ENCODE measurements around the gene RIPK3. TPM values are rescaled to one million over a fixed set of nuclear protein-coding genes. Genes with fewer than 3 reads are reported as not detected.
A peak's percentile ranks its signal among the peaks of the same experiment; 100 is the strongest.

The RIPK3 gene
- total and polyA plus RNA-seq, 4 donors, result 1.0 to 2.9 (median 1.9) TPM

DNA sequence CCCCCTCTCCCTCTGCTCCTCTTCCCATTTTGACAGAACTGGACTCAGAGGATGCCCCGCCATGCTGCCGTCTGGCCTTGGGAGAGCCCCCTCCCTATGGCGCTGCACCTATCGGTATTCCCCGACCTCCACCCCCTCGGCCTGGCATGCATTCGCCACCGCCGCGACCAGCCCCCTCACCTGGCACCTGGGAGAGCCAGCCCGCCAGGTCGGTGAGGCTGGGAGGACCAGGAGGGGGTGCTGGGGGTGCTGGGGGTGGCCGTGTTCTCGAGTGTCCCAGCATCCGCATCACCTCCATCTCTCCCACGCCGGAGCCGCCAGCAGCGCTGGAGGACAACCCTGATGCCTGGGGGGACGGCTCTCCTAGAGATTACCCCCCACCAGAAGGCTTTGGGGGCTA, 29.7 kb upstream of the RIPK3 start (continued):
- TF ChIP-seq, protein P1, sequence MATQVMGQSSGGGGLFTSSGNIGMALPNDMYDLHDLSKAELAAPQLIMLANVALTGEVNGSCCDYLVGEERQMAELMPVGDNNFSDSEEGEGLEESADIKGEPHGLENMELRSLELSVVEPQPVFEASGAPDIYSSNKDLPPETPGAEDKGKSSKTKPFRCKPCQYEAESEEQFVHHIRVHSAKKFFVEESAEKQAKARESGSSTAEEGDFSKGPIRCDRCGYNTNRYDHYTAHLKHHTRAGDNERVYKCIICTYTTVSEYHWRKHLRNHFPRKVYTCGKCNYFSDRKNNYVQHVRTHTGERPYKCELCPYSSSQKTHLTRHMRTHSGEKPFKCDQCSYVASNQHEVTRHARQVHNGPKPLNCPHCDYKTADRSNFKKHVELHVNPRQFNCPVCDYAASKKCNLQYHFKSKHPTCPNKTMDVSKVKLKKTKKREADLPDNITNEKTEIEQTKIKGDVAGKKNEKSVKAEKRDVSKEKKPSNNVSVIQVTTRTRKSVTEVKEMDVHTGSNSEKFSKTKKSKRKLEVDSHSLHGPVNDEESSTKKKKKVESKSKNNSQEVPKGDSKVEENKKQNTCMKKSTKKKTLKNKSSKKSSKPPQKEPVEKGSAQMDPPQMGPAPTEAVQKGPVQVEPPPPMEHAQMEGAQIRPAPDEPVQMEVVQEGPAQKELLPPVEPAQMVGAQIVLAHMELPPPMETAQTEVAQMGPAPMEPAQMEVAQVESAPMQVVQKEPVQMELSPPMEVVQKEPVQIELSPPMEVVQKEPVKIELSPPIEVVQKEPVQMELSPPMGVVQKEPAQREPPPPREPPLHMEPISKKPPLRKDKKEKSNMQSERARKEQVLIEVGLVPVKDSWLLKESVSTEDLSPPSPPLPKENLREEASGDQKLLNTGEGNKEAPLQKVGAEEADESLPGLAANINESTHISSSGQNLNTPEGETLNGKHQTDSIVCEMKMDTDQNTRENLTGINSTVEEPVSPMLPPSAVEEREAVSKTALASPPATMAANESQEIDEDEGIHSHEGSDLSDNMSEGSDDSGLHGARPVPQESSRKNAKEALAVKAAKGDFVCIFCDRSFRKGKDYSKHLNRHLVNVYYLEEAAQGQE (IDR thresholded peaks at IDR 0.05), result no peak

DNA sequence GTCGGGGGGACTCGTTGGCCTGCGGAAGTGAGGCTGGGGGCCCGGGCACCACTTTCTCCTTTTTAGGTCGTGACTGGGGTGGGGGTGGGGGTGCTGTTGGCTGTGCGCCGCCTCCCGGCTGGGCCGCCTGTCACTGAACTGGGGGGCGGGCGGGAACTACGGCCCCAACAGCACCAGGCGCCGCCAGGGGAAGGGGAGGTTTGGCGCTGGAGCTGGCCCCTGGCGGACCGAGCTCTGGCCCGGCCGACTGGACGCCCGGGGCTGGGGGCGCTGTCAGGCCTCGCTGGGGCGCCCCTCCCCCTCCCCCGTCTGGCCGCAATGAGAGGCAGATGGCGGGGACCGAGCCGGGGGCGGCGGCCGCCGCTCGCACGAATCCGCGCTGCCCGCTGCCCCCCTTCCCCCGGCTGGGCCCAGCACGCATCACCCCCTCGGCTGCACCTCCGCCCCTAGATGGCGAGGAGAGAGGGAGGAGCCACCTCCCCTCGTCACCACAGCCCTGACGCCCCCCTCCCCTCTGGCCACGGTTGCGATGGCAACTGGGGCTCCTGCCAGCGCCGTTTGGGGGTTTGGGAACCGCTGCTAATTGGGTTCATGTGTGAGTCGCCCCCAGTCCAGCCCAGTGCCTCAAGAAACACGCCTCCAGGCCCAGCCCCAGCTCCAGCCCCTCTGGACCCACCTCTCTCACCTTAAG, 28.9 kb upstream of the RIPK3 start:
- H3K36me3 ChIP-seq (ENCODE audit: control insufficient read depth in 4 of 4, insufficient read depth in 3 of 4, low read depth in 1 of 4, low read length in 3 of 4), result no peaks in the 10 kb centered on the region
- TF ChIP-seq FOXA1 (IDR thresholded peaks at IDR 0.05) (no peak), RAD21 (IDR thresholded peaks at IDR 0.05) (no peak), JUND (IDR thresholded peaks at IDR 0.05) (no peak), SP1 (IDR thresholded peaks at IDR 0.05) (no peak), RXRA (IDR thresholded peaks at IDR 0.05) (no peak), HNF4G (IDR thresholded peaks at IDR 0.05) (no peak)
- TF ChIP-seq, protein P1 (IDR thresholded peaks at IDR 0.05), result no peak
- TF ChIP-seq, protein P2, sequence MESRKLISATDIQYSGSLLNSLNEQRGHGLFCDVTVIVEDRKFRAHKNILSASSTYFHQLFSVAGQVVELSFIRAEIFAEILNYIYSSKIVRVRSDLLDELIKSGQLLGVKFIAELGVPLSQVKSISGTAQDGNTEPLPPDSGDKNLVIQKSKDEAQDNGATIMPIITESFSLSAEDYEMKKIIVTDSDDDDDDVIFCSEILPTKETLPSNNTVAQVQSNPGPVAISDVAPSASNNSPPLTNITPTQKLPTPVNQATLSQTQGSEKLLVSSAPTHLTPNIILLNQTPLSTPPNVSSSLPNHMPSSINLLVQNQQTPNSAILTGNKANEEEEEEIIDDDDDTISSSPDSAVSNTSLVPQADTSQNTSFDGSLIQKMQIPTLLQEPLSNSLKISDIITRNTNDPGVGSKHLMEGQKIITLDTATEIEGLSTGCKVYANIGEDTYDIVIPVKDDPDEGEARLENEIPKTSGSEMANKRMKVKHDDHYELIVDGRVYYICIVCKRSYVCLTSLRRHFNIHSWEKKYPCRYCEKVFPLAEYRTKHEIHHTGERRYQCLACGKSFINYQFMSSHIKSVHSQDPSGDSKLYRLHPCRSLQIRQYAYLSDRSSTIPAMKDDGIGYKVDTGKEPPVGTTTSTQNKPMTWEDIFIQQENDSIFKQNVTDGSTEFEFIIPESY (IDR thresholded peaks at IDR 0.05), result no peak
- TF ChIP-seq, protein P3, sequence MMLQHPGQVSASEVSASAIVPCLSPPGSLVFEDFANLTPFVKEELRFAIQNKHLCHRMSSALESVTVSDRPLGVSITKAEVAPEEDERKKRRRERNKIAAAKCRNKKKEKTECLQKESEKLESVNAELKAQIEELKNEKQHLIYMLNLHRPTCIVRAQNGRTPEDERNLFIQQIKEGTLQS (IDR thresholded peaks at IDR 0.05), result no peak
- peaks cover 0 to 5% (median 3%) of the 10 kb centered on the region in 4 donors for H3K4me1 ChIP-seq (ENCODE audit: control insufficient read depth in 4 of 4, insufficient read depth in 4 of 4, low read length in 3 of 4)
- H3K9ac ChIP-seq (ENCODE audit: low read depth in 1 of 2, low read length in 2 of 2), result no peak overlapping the region
- H3K4me3 ChIP-seq (ENCODE audit: low read depth in 1 of 3, low read length in 3 of 3), result peak overlapping the region in 1 of 3 donors; percentile 28
- WGBS, result 16% methylated on average over 52 of the region's 52 CpGs
- DNase-seq (ENCODE audit: low spot score), result no peak
- peak overlapping the region; percentile 54 to 65 for H3K27ac ChIP-seq (ENCODE audit: low read depth in 1 of 2, low read length in 2 of 2)
- no peaks in the 10 kb centered on the region for H3K9me3 ChIP-seq (ENCODE audit: control insufficient read depth in 4 of 4, low read length in 3 of 4)
- H3K27me3 ChIP-seq (ENCODE audit: control insufficient read depth in 4 of 4, insufficient read depth in 4 of 4, low read length in 3 of 4), result peaks cover 0 to 5% (median 0%) of the 10 kb centered on the region in 4 donors

DNA sequence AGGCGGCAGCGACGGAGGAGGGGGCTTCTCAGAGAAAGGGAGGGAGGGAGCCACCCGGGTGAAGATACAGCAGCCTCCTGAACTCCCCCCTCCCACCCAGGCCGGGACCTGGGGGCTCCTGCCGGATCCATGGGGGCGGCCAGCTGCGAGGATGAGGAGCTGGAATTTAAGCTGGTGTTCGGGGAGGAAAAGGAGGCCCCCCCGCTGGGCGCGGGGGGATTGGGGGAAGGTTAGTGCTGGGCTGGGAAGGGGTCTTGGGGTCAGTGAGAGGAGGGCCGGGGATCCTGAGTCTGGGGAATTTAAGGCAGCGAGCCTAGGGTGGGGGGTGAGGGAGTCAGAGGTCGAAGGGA, 28.4 kb upstream of the RIPK3 start:
- Histone ChIP-seq H3K4me1 (ENCODE audit: control insufficient read depth in 4 of 4, insufficient read depth in 4 of 4, low read length in 3 of 4) (peaks cover 0 to 5% (median 3%) of the 10 kb centered on the region in 4 donors), H3K36me3 (ENCODE audit: control insufficient read depth in 4 of 4, insufficient read depth in 3 of 4, low read depth in 1 of 4, low read length in 3 of 4) (no peaks in the 10 kb centered on the region), H3K9me3 (ENCODE audit: control insufficient read depth in 4 of 4, low read length in 3 of 4) (no peaks in the 10 kb centered on the region), H3K27ac (ENCODE audit: low read depth in 1 of 2, low read length in 2 of 2) (peak overlapping the region; percentile 54 to 65), H3K4me3 (ENCODE audit: low read depth in 1 of 3, low read length in 3 of 3) (peak overlapping the region in 1 of 3 donors; percentile 28), H3K9ac (ENCODE audit: low read depth in 1 of 2, low read length in 2 of 2) (no peak overlapping the region), H3K27me3 (ENCODE audit: control insufficient read depth in 4 of 4, insufficient read depth in 4 of 4, low read length in 3 of 4) (peaks cover 0 to 5% (median 0%) of the 10 kb centered on the region in 4 donors)
- 4% methylated on average over 15 of the region's 15 CpGs for WGBS
- DNase-seq (ENCODE audit: low spot score), result no peak
- TF ChIP-seq GABPA (IDR thresholded peaks at IDR 0.05 in 1 of 2, conservative IDR thresholded peaks at IDR 0.05 in 1 of 2) (no peak), FOXA2 (IDR thresholded peaks at IDR 0.05) (no peak), EGR1 (IDR thresholded peaks at IDR 0.05; ENCODE audit: low read depth in 2 of 2) (no peak), TAF1 (conservative IDR thresholded peaks at IDR 0.05) (no peak)
- TF ChIP-seq, protein P1 (IDR thresholded peaks at IDR 0.05), result no peak
- TF ChIP-seq, protein P4, sequence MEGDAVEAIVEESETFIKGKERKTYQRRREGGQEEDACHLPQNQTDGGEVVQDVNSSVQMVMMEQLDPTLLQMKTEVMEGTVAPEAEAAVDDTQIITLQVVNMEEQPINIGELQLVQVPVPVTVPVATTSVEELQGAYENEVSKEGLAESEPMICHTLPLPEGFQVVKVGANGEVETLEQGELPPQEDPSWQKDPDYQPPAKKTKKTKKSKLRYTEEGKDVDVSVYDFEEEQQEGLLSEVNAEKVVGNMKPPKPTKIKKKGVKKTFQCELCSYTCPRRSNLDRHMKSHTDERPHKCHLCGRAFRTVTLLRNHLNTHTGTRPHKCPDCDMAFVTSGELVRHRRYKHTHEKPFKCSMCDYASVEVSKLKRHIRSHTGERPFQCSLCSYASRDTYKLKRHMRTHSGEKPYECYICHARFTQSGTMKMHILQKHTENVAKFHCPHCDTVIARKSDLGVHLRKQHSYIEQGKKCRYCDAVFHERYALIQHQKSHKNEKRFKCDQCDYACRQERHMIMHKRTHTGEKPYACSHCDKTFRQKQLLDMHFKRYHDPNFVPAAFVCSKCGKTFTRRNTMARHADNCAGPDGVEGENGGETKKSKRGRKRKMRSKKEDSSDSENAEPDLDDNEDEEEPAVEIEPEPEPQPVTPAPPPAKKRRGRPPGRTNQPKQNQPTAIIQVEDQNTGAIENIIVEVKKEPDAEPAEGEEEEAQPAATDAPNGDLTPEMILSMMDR (IDR thresholded peaks at IDR 0.05; ENCODE audit: low read depth, low read length, missing input control), result no peak

Measured in liver (tissue), 9 donors.